T-helper 1 cell treated with Interleukin-12 subunit alpha and Interleukin-12 subunit beta and Interleukin-4 antibody, amounts not matched to agents 30 μg/mL and 1 μg/mL, for 36 hours (primary cell): Measurements from ENCODE around the gene PLD5.
"Not testable (repeated sequence)": the region's sequence is repeated elsewhere in the genome, so short reads cannot be mapped to it uniquely, and the experiment has no call there.

Experiments used
- H3K27ac Mint-ChIP-seq: one replicate; pipeline ENCODE4 v1.8.0; 2021; ENCODE audit warnings: mild to moderate bottlenecking, mixed read lengths
- H3K27me3 Mint-ChIP-seq: one replicate; pipeline ENCODE4 v1.8.0; 2021; ENCODE audit warnings: low read depth, mixed read lengths
- H3K36me3 Mint-ChIP-seq: one replicate; pipeline ENCODE4 v1.8.0; 2021; ENCODE audit warnings: low read depth, mixed read lengths
- H3K4me1 Mint-ChIP-seq: one replicate; pipeline ENCODE4 v1.8.0; 2021; ENCODE audit warnings: low read depth, mixed read lengths
- H3K4me3 Mint-ChIP-seq: one replicate; pipeline ENCODE4 v1.8.0; 2021; ENCODE audit warnings: mild to moderate bottlenecking, moderate library complexity, mixed read lengths
- H3K9me3 Mint-ChIP-seq: one replicate; pipeline ENCODE4 v1.8.0; 2021; ENCODE audit warnings: mixed read lengths

PLD5 gene

GRCh38 chr1:242318140-242318539 lies 206.4 kb downstream of the PLD5 start:
- H3K4me1 Mint-ChIP-seq: no peaks in the 10 kb centered on the region
- no peak overlapping the region for H3K4me3 Mint-ChIP-seq

DNA sequence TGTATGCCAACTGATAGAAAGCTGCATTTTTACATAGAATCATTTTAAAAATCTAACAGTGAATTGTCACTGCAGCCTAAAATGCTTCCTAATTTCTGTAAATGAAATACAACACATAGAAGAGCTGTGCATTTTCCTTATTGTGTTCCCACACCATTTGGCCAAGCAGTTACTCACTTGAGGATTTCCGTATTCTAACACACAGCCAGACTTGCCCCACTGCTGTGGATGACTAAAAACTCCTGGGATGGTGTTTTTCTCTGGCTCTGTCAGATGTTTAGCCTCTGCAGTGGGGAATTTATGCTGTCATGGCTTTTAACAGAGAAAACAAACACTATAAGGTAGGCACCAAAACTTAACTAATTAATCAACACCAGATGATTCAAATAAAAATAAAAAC lies 209.6 kb downstream of the PLD5 start:
- not testable (repeated sequence) for H3K4me1 Mint-ChIP-seq, H3K27me3 Mint-ChIP-seq, H3K4me3 Mint-ChIP-seq, H3K36me3 Mint-ChIP-seq, H3K9me3 Mint-ChIP-seq, H3K27ac Mint-ChIP-seq

More at GRCh38 chr1:242318140-242318539, 206.4 kb downstream of the PLD5 start:
- Mint-ChIP-seq H3K27me3 (no peaks in the 10 kb centered on the region), H3K27ac (no peak overlapping the region), H3K36me3 (no peaks in the 10 kb centered on the region), H3K9me3 (no peaks in the 10 kb centered on the region)

GRCh38 chr1:242314085-242314649 lies 210.3 kb downstream of the PLD5 start:
- H3K27me3 Mint-ChIP-seq: not testable (repeated sequence)

DNA sequence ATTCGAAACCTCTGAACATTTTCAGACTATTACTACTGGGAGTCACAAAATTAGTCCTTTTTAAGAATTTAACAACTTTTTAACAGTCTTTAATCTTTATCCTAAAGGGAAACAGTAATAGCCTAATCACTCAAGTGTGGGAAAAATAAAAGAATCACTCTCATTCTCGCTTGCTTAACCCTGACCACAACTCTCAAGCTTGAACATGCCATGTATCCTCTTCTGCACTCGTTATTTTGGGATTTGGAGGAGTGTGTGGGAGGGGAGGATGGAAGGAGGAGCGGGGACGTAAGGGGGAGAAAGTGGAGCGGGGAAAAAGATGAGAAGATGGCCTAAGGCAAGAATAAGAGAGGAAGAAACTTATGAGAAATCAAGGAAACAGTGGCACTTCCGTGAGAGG lies 215.8 kb downstream of the PLD5 start:
- not testable (repeated sequence) for H3K36me3 Mint-ChIP-seq, H3K4me3 Mint-ChIP-seq, H3K9me3 Mint-ChIP-seq, H3K27ac Mint-ChIP-seq, H3K27me3 Mint-ChIP-seq, H3K4me1 Mint-ChIP-seq

More at GRCh38 chr1:242314085-242314649, 210.3 kb downstream of the PLD5 start:
- H3K36me3 Mint-ChIP-seq, H3K27ac Mint-ChIP-seq, H3K4me1 Mint-ChIP-seq, H3K4me3 Mint-ChIP-seq, H3K9me3 Mint-ChIP-seq: not testable (repeated sequence)

- not testable (repeated sequence) for H3K9me3 Mint-ChIP-seq
Observed at GRCh38 chr1:242293781-242294180, 230.7 kb downstream of the PLD5 start.

DNA sequence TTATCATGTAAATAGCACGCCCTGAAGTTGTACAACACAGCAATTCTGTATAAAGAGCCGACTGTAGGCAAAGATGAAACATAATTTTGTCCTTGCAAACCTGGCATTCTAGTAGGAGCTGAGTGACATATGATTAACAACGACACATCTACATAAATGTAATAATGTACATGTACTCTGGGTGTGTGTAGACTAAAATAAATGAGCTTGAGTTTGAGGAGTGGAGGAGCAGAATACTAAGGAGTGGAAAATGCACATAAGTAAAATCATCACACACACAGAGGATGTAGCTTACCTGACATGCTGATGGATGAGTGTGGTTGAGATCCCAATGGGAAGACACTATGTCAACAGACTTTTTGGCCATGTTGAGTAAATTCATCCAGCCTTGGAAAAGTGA lies 236.4 kb downstream of the PLD5 start:
- not testable (repeated sequence) for H3K4me3 Mint-ChIP-seq, H3K36me3 Mint-ChIP-seq, H3K4me1 Mint-ChIP-seq, H3K27me3 Mint-ChIP-seq, H3K9me3 Mint-ChIP-seq, H3K27ac Mint-ChIP-seq

More at GRCh38 chr1:242293781-242294180, 230.7 kb downstream of the PLD5 start:
- not testable (repeated sequence) for H3K27ac Mint-ChIP-seq, H3K27me3 Mint-ChIP-seq, H3K36me3 Mint-ChIP-seq, H3K4me3 Mint-ChIP-seq, H3K4me1 Mint-ChIP-seq

DNA sequence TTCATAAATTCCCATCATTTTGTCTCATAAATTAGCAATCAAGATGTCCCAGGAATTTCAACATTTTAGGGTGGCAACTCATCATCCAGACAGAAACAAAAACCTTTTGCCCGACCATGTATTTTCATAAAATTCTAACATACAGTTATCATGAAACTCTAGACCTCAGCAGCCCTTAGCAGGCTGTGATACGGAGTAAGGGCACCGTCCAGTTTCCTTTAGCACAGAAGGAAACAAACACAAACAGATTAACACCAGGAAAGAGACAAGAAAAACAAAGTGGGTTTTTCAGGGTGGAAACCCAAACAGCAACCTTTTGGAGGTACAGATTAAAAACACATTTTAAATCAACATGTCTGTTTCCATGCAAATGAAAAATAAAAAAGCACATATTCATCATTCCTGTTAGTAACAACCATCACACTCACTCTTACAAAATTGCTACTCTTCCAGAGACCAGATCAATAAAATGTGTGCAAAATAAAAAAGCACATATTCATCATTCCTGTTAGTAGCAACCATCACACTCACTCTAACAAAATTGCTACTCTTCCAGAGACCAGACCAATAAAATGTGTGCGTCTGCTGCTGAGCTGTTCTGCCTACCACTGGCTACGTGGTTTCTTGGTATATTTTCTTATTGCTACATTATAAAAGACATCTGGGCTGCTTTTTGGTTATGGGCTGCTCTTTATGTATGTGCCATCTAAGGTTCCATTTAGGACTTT lies 241.6 kb downstream of the PLD5 start:
- H3K4me1 Mint-ChIP-seq, H3K27ac Mint-ChIP-seq, H3K4me3 Mint-ChIP-seq, H3K36me3 Mint-ChIP-seq, H3K9me3 Mint-ChIP-seq, H3K27me3 Mint-ChIP-seq: not testable (repeated sequence)

GRCh38 chr1:242278406-242278805 lies 246.1 kb downstream of the PLD5 start:
- H3K27ac Mint-ChIP-seq, H3K36me3 Mint-ChIP-seq, H3K4me1 Mint-ChIP-seq, H3K9me3 Mint-ChIP-seq, H3K27me3 Mint-ChIP-seq, H3K4me3 Mint-ChIP-seq: not testable (repeated sequence)

DNA sequence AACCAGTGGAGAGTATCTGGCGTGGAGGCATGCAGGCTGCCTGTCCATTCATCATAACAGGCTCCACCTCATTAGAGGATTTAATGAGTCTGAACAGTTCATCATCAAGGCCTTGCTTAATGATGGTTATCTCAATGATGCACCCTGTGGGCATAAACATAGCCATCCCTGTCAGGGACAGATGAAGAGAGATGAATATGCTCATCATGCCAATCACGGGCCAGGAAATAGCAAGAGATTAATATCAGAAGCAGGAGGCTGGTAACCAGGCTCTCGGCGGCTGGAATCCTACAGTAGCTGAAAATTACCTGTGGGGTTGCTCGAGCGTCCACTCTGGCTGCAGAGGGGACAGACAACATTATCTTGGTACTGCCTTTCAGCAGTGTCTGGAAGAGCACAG lies 247.7 kb downstream of the PLD5 start:
- not testable (repeated sequence) for H3K4me1 Mint-ChIP-seq, H3K27me3 Mint-ChIP-seq, H3K9me3 Mint-ChIP-seq, H3K36me3 Mint-ChIP-seq, H3K4me3 Mint-ChIP-seq, H3K27ac Mint-ChIP-seq

DNA sequence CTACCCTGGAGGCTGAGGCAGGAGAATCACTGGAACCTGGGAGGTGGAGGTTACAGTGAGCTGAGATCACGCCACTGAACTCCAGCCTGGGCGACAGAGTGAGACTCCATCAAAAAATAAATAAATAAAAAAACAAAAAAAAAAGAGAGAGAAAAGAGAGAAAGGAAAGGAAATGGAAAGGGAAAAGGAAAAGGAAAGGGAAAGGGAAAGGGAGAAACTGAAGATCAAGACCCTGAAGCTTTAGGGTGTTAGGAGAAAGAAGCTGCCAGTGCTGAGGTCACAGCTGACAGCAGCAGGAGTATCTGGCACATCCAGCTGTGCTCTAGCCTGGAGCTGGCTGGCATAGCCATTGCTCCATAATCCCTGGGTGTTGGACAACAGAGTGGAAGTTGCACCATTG lies 257.5 kb downstream of the PLD5 start:
- H3K27me3 Mint-ChIP-seq, H3K4me3 Mint-ChIP-seq, H3K27ac Mint-ChIP-seq, H3K36me3 Mint-ChIP-seq, H3K9me3 Mint-ChIP-seq, H3K4me1 Mint-ChIP-seq: not testable (repeated sequence)

DNA sequence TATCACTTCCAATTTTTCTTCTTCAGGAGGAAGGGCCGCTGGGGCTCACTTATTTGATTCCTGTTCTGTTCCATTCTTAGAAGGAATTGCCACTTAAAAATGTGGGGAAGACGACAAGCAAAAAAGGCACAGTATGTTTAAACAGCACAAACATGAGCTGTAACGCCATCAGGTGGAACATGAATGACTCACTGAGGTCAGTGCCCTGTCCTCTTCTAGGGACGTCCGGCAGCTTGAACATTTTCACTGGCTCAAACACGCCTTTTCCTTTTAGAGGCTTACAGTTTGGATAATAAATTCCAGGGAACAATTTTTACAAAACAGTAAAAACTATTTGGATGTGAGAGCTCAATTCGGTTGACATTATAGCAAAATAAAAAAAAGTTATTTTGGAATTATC lies 260.1 kb downstream of the PLD5 start:
- H3K27ac Mint-ChIP-seq, H3K4me3 Mint-ChIP-seq, H3K27me3 Mint-ChIP-seq, H3K9me3 Mint-ChIP-seq, H3K4me1 Mint-ChIP-seq, H3K36me3 Mint-ChIP-seq: not testable (repeated sequence)

DNA sequence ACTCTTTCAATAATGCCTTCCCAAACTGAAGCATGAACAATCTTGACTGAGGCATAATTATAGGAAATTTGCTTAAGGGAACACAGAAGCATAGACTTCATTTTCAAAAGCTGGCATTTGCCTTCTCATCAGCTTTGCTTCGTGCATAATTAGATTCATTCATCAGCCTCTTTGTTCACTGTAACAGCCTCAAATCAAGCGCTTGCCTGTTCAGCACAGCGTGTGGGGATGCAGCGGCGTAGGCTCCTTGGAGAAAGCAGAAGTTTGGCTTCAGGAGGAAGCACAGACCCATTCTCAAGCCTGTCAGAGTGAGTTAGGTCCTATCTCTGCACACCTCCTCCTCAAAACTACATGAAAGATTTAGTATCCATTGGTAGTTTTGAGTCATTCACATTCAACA lies 279.2 kb downstream of the PLD5 start:
- H3K36me3 Mint-ChIP-seq: no peaks in the 10 kb centered on the region
- no peaks in the 10 kb centered on the region for H3K27me3 Mint-ChIP-seq
- H3K9me3 Mint-ChIP-seq: no peaks in the 10 kb centered on the region
- no peak overlapping the region for H3K27ac Mint-ChIP-seq
- H3K4me1 Mint-ChIP-seq: peaks cover 2% of the 10 kb centered on the region
- no peak overlapping the region for H3K4me3 Mint-ChIP-seq

GRCh38 chr1:242243472-242243871 lies 281.0 kb downstream of the PLD5 start:
- no peaks in the 10 kb centered on the region for H3K9me3 Mint-ChIP-seq
- no peaks in the 10 kb centered on the region for H3K36me3 Mint-ChIP-seq
- peaks cover 2% of the 10 kb centered on the region for H3K4me1 Mint-ChIP-seq
- H3K27ac Mint-ChIP-seq: no peak overlapping the region
- no peak overlapping the region for H3K4me3 Mint-ChIP-seq
- H3K27me3 Mint-ChIP-seq: no peaks in the 10 kb centered on the region

- Mint-ChIP-seq H3K4me1 (peaks cover 2% of the 10 kb centered on the region), H3K27me3 (no peaks in the 10 kb centered on the region), H3K4me3 (no peak overlapping the region), H3K36me3 (no peaks in the 10 kb centered on the region), H3K9me3 (no peaks in the 10 kb centered on the region), H3K27ac (no peak overlapping the region)
Observed at GRCh38 chr1:242242983-242243382, 281.5 kb downstream of the PLD5 start.

DNA sequence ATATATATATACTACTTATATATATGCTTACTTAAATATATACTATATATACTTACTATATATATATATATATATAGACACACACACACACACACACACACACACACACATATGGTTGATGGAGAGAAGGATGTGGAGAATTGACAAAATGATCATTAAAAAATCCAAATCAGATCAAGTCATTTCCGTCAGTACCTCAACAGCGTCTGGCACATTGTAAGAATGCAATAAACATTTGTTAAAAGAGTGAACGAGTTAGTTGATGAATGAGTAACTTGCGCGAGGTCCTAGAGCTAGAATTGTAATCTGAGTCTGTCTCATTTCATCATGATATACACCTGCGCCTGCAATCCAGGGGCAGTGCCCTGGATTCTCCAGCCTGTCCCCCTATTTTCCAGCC lies 282.6 kb downstream of the PLD5 start:
- H3K9me3 Mint-ChIP-seq: no peaks in the 10 kb centered on the region
- H3K4me3 Mint-ChIP-seq: no peak overlapping the region
- peaks cover 2% of the 10 kb centered on the region for H3K4me1 Mint-ChIP-seq
- H3K27ac Mint-ChIP-seq: no peak overlapping the region
- H3K36me3 Mint-ChIP-seq: no peaks in the 10 kb centered on the region
- H3K27me3 Mint-ChIP-seq: no peaks in the 10 kb centered on the region

GRCh38 chr1:242240691-242241090 lies 283.8 kb downstream of the PLD5 start:
- peaks cover 2% of the 10 kb centered on the region for H3K4me1 Mint-ChIP-seq

More at GRCh38 chr1:242240691-242241090, 283.8 kb downstream of the PLD5 start:
- H3K27me3 Mint-ChIP-seq: no peaks in the 10 kb centered on the region
- no peak overlapping the region for H3K27ac Mint-ChIP-seq
- H3K4me3 Mint-ChIP-seq: no peak overlapping the region
- H3K36me3 Mint-ChIP-seq: no peaks in the 10 kb centered on the region
- H3K9me3 Mint-ChIP-seq: no peaks in the 10 kb centered on the region
